ENCODE measurements around the gene KLHL9. TPM values are rescaled to one million over a fixed set of nuclear protein-coding genes. Genes with fewer than 3 reads are reported as not detected.

Gene KLHL9
- total and polyA plus RNA-seq, 12 donors = 6.0 to 14.3 (median 11.9) TPM

DNA sequence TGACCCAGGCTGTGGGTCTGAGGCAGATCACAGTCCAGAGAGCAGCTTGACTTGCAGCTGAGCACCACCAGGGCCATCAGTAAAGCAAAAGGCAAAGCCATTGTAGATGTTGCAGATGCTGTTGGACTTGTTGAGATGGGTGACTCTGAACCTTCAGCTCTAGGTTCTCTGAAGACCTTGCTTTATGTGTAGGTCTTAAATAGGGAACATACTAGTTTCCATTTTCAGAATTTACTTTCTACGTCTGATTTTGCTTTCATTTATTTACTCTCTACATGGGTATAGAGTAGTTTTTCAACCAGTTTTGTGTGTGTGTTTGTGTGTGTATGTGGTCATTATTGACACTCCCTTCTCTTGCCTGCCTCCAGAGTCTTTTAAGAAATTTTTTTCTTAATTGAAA lies 15.6 kb upstream of the KLHL9 start, which contains the start of gene IFNA6:
Gene IFNA6, minus strand, starts transcription at position 101 of the 400 bp plus-strand sequence. Its CDS starts 0 bp downstream, at position 101.
- TF ChIP-seq, protein P1, sequence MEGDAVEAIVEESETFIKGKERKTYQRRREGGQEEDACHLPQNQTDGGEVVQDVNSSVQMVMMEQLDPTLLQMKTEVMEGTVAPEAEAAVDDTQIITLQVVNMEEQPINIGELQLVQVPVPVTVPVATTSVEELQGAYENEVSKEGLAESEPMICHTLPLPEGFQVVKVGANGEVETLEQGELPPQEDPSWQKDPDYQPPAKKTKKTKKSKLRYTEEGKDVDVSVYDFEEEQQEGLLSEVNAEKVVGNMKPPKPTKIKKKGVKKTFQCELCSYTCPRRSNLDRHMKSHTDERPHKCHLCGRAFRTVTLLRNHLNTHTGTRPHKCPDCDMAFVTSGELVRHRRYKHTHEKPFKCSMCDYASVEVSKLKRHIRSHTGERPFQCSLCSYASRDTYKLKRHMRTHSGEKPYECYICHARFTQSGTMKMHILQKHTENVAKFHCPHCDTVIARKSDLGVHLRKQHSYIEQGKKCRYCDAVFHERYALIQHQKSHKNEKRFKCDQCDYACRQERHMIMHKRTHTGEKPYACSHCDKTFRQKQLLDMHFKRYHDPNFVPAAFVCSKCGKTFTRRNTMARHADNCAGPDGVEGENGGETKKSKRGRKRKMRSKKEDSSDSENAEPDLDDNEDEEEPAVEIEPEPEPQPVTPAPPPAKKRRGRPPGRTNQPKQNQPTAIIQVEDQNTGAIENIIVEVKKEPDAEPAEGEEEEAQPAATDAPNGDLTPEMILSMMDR (IDR thresholded peaks at IDR 0.05) = no peak
- Histone ChIP-seq H3K27me3 (peaks cover 0 to 39% (median 24%) of the 10 kb centered on the region in 7 donors), H3K36me3 (no peaks in the 10 kb centered on the region), H3K4me3 (no peak within 1 kb of the TSS), H3K27ac (no peak within 1 kb of the TSS), H3K9me3 (peaks cover 0 to 3% (median 0%) of the 10 kb centered on the region in 11 donors), H3K4me1 (no peaks in the 10 kb centered on the region)
- no peak for DNase-seq
- WGBS, 2 donors = 89 to 91% methylated on average over 1 of the region's 1 CpG
- intact Hi-C loops (cut with DNase I) = no loop called here
- no peak for ATAC-seq

DNA sequence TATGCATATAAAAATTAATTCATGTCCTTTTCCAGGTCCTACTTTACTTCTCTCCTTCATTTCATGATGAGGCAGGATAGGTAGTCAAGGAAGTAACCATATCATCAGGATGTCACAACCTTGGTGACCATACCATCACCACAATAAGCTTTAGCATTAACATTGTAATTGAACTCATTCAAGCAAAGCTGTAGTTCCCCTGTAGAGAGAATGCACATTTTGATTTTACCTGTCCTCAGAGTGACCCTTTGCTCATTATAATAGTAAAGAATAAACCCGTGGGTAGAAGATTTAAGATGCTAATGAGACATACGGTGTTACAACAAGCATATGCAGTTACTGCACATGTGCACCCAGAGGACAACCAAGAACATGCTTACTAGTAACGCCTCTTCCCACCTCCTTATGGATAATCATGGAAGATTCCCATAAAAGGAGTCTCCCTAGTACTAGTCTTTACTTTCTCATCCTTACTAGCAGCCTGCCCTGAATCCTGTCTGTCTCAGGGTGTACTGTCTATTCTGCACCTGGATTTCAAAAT lies 13.3 kb upstream of the KLHL9 start:
- TF ChIP-seq, protein P1 (IDR thresholded peaks at IDR 0.05) = no peak
- H3K27ac ChIP-seq = no peak overlapping the region
- ATAC-seq = no peak
- H3K36me3 ChIP-seq = no peaks in the 10 kb centered on the region
- no peak overlapping the region for H3K4me3 ChIP-seq
- intact Hi-C loops (cut with DNase I) = no loop called here
- WGBS, 2 donors = 69% methylated on average over 3 of the region's 3 CpGs
- H3K4me1 ChIP-seq = no peaks in the 10 kb centered on the region
- peaks cover 0 to 38% (median 24%) of the 10 kb centered on the region in 7 donors for H3K27me3 ChIP-seq
- peaks cover 0 to 9% (median 0%) of the 10 kb centered on the region in 11 donors for H3K9me3 ChIP-seq
- no peak for DNase-seq

DNA sequence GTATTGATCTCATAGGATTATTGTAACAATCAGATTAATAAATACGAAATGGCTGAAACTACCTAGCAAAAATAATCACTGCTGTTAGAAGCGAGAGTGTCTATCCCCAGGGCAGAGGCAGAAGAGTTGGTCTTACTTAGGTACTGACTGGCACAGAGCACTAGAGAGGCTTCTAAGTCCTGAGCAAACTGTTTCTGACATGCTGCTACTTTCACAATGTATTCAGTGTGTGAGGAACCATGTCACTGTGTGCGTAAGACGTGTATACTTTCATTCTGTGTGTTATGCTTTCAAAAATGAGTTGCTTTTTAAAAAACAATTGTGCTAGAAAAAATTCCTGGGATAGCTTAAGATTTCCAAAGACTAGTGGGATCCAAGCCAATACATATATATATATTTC lies 5.5 kb upstream of the KLHL9 start:
- WGBS, 2 donors = 87 to 94% methylated on average over 4 of the region's 4 CpGs
- peaks cover 0 to 3% (median 0%) of the 10 kb centered on the region in 9 donors for H3K4me1 ChIP-seq
- DNase-seq (no peak), ATAC-seq (no peak)
- TF ChIP-seq, protein P1 (IDR thresholded peaks at IDR 0.05) = no peak
- H3K27me3 ChIP-seq = peaks cover 0 to 12% (median 6%) of the 10 kb centered on the region in 7 donors
- H3K4me3 ChIP-seq = no peak overlapping the region
- intact Hi-C loops (cut with DNase I) = no loop called here
- H3K36me3 ChIP-seq = no peaks in the 10 kb centered on the region
- H3K9me3 ChIP-seq = peaks cover 0 to 8% (median 0%) of the 10 kb centered on the region in 11 donors
- H3K27ac ChIP-seq = no peak overlapping the region

DNA sequence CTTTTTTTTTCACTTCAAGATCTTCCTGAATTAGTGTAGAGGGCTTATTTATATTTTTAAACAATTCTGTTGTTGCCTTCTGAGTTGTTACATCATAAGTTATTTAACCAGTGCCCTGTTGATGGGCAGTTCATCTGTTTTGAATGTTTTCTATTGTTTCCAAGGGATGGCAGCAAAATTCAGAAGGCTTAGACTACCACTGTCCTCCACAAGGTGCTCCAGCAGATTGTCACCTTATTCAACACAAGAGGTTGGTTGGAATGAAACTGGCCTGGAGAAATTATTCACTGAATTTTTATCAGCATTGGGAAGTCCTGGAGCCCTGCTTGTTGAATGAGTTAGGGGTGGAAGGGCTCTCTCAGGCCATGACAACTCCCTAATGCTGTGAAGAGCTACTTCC lies 1.3 kb upstream of the KLHL9 start:
- H3K4me1 ChIP-seq = peaks cover 6 to 36% (median 30%) of the 10 kb centered on the region in 9 donors
- H3K4me3 ChIP-seq = no peak overlapping the region
- DNase-seq (no peak), ATAC-seq (no peak)
- intact Hi-C loops (cut with DNase I) = no loop called here
- H3K9me3 ChIP-seq = no peaks in the 10 kb centered on the region
- H3K27ac ChIP-seq = no peak overlapping the region
- H3K36me3 ChIP-seq = peaks cover 0 to 22% (median 0%) of the 10 kb centered on the region in 9 donors
- peaks cover 0 to 3% (median 0%) of the 10 kb centered on the region in 7 donors for H3K27me3 ChIP-seq
- TF ChIP-seq, protein P1 (IDR thresholded peaks at IDR 0.05) = no peak
